K562 (cell line): ENCODE measurements around the gene HOXB7. TPM values are rescaled to one million over a fixed set of nuclear protein-coding genes. Genes with fewer than 3 reads are reported as not detected.

Experiments
- ARID3A ChIP-seq: IDR thresholded peaks from 2 replicates; pipeline ENCODE4 v1.6.1; 2012; ENCODE audit warnings: low read depth, low read length, improper control_type of control experiment, borderline replicate concordance
- ATF2 ChIP-seq: sonication (generic); formaldehyde crosslinking; IDR thresholded peaks from 2 replicates; pipeline ENCODE4 v1.8.1; 2022; ENCODE audit warnings: missing genetic modification reagents
- BDP1 ChIP-seq: IDR thresholded peaks from 3 replicates; pipeline ENCODE4 v1.6.1; 2011; ENCODE audit not compliant: insufficient read length, insufficient read depth
- CBX5 ChIP-seq: IDR thresholded peaks from 2 replicates; pipeline ENCODE4 v1.6.1; 2014; ENCODE audit warnings: low read depth, borderline replicate concordance
- CHAMP1 ChIP-seq: fragments of 450-650 bp; IDR thresholded peaks from 2 replicates; pipeline ENCODE4 v1.6.1; 2016; ENCODE audit warnings: mild to moderate bottlenecking
- EGR1 ChIP-seq: fragments of 450-650 bp; conservative IDR thresholded peaks from 2 replicates; pipeline ENCODE4 v1.6.1; 2017; ENCODE audit warnings: mild to moderate bottlenecking
- GATAD2B ChIP-seq: fragments of 450-650 bp; IDR thresholded peaks from 2 replicates; pipeline ENCODE4 v1.6.1; 2017; ENCODE audit warnings: mild to moderate bottlenecking, borderline replicate concordance
- MBD2 ChIP-seq: sonication (generic); IDR thresholded peaks from 2 replicates; pipeline ENCODE4 v1.6.1; 2016; ENCODE audit warnings: low read depth, borderline replicate concordance
- MEF2D ChIP-seq: conservative IDR thresholded peaks from 2 replicates; pipeline ENCODE4 v1.6.1; 2016; ENCODE audit warnings: low read depth, missing genetic modification characterization, missing compliant biosample characterization
- MTA1 ChIP-seq: fragments of 450-650 bp; IDR thresholded peaks from 2 replicates; pipeline ENCODE4 v1.6.1; 2017; ENCODE audit warnings: borderline replicate concordance
- POLR2H ChIP-seq: IDR thresholded peaks from 2 replicates; pipeline ENCODE4 v1.6.1; 2016; ENCODE audit warnings: missing genetic modification characterization, low read depth, mild to moderate bottlenecking, control low read depth, missing compliant biosample characterization, moderate library complexity
- PRPF4 ChIP-seq: fragments of 200-400 bp; formaldehyde crosslinking; IDR thresholded peaks from one replicate; pipeline ENCODE4 v1.6.1; 2017; ENCODE audit warnings: low read length, low read depth, mild to moderate bottlenecking; ENCODE audit not compliant: insufficient read depth, poor library complexity, severe bottlenecking
- SPI1 ChIP-seq: IDR thresholded peaks from 2 replicates; pipeline ENCODE4 v1.6.1; 2011; ENCODE audit warnings: low read depth, low read length, control low read depth, borderline replicate concordance
- TBP ChIP-seq: optimal IDR thresholded peaks from 2 replicates; pipeline ENCODE3; 2011; ENCODE audit warnings: low read depth, low read length, improper control_type of control experiment
- ZBTB33 ChIP-seq: sonication (generic); formaldehyde crosslinking; IDR thresholded peaks from 2 replicates; pipeline ENCODE4 v1.8.1; 2023; ENCODE audit warnings: mild to moderate bottlenecking, missing genetic modification reagents
- ZEB2 ChIP-seq: fragments of 450-650 bp; IDR thresholded peaks from 2 replicates; pipeline ENCODE4 v1.6.1; 2016
- ZKSCAN1 ChIP-seq: fragments of 150-350 bp; IDR thresholded peaks from 2 replicates; pipeline ENCODE4 v1.6.1; 2016; ENCODE audit warnings: low read depth, low read length
- ZNF512 ChIP-seq: IDR thresholded peaks from 2 replicates; pipeline ENCODE4 v1.6.1; 2016; ENCODE audit warnings: missing genetic modification characterization, missing compliant biosample characterization
- polyA plus RNA-seq, 8 experiments: library from polyadenylated mRNA; depleted of rRNA in 4 of 8; stranded (reverse) in 5 of 8; unstranded in 3 of 8; fragments of >200 nt; fragmentation: Nextera tagmentation in 2 of 8; fragmentation: Illumina TruSeq in 1 of 8; extraction: Ambion mirVana in 2 of 8; extraction: Trizol in 1 of 8; gene quantifications; 2 replicates each; pipeline versions ENCODE4 v1.2.1 to v1.2.3, GENCODE V29; 2011 to 2014; ENCODE audit warnings: inconsistent platforms in 1 of 8, missing spikeins in 1 of 8
- total RNA-seq, 7 experiments: library from RNA; depleted of rRNA in 6 of 7; stranded (reverse); fragments of >200 nt in 6 of 7; fragmentation: Illumina TruSeq in 2 of 7; extraction: Trizol in 2 of 7; gene quantifications; 2 replicates each; pipeline versions ENCODE4 v1.2.1 to v1.2.3, GENCODE V29; 2011 to 2021; ENCODE audit warnings: low replicate concordance in 1 of 7

HOXB7 gene
- total and polyA plus RNA-seq, 9 of the 15 experiments (the other 6 are each of a cell fraction or from before 2014, with no cell fraction given) = 5.5 to 16.7 (median 8.3) TPM

GRCh38 chr17:48600244-48601098 is 10.3 kb downstream of the HOXB7 start (continued):
- TF ChIP-seq CHAMP1 (no peak), MTA1 (no peak), ZKSCAN1 (no peak), PRPF4 (no peak), ZEB2 (no peak), SPI1 (peak; percentile 70), ZBTB33 (CRISPR knock-in tag) (peak; percentile 84), MBD2 (no peak), POLR2H (tag) (no peak), EGR1 (0 out of 2 replicates have a peak, but pooled peaks have one; percentile 27), GATAD2B (no peak), ARID3A (no peak), BDP1 (no peak), MEF2D (tag) (no peak), CBX5 (no peak), TBP (no peak), ZNF512 (tag) (no peak), ATF2 (no peak)
